HG03196 (cell line): ENCODE data around the gene IFIT1B.
"Not testable (repeated sequence)": the region's sequence is repeated elsewhere in the genome, so short reads cannot be mapped to it uniquely, and the experiment has no call there.

Experiments
- ATAC-seq: cut with Tn5 transposase; IDR thresholded peaks from one replicate; pipeline ENCODE4 v1.9.1; 2021; ENCODE audit not compliant: unreplicated experiment

Gene IFIT1B

GRCh38 chr10:89377705-89378637 lies at the start of gene IFIT1B:
Gene IFIT1B (plus strand): TSS chr10:89378056. CDS start chr10:89378136, 80 bp downstream.
- ATAC-seq, result no peak

DNA sequence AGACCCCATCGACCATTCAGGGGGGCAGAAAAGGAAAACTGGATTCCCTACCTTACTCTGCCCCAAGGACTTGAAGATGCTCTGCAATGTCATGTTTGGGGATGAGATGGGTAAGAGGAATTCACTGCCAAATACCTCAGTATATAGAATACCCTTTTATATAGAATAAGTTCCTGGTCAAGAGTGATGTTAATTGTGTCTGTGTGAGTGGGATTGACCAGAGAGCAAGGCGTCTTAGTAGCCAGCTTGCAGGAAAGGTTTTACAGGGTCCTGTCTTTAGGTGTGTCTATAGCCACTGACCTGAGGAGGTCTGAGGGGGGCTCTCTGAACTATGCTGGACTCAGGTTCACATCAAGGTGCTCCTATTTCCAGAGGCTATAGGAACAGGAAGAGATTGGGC lies 48.7 kb upstream of the IFIT1B start:
- ATAC-seq, result no peak

- not testable (repeated sequence) for ATAC-seq
These were observed 47.8 kb upstream of the IFIT1B start for GRCh38 chr10:89330014-89330413.

DNA sequence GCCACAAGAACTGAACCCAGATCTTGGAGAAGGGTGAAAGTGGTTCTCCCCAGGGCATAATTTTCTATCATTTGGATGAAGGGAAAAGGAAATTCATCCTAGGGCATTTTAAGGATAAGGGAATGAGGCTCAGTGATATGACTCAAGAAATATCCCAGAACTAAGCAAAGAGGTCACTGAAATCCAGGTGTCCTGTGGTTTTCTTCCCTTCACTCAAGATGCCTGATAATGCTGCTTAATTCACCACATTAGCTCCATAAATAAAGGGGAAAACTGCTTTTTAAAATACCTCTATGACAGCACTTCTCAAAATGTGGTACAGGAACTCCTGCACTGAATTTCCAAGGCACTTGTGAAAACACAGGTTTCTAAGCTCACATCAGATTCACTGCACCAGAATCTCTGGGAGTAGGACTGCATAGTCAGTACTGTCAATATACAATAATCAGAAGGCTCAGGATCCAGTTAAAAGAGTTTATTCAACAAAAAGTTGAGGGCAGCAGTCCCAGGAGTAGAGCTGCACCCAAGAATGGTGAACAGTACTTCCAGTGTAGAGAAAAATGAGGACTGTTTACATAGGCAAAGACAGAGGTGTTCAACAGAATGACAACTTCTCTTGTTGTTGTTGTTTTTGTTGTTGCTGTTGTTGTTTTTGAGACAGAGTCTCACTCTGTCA lies 47.2 kb upstream of the IFIT1B start:
- ATAC-seq, result no peak

DNA sequence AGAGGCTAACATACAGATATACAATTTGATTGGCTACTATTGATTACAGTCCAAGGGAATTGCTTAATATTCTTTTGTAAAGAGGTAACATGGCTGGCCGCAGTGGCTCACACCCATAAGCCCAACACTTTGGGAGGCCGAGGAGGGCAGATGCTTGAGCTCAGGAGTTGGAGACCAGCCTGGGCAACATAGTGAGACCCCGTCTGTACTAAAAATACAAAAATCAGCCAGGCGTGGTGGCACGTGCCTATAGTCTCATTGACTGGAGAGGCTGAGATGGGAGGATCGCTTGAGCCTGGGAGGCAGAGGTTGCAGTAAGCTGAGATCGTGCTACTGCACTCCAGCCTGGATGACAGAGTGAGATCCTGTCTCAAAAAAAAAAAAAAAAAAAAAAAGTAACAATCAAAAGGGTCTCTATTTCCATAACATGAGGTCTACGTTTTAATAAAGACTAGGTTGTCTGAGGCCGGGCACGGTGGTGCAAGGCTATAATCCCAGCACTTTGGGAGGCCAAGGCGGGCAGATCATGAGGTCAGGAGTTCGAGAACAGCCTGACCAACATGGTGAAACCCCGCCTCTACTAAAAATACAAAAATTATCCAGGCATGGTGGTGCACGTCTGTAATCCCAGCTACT lies 46.3 kb upstream of the IFIT1B start:
- not testable (repeated sequence) for ATAC-seq

DNA sequence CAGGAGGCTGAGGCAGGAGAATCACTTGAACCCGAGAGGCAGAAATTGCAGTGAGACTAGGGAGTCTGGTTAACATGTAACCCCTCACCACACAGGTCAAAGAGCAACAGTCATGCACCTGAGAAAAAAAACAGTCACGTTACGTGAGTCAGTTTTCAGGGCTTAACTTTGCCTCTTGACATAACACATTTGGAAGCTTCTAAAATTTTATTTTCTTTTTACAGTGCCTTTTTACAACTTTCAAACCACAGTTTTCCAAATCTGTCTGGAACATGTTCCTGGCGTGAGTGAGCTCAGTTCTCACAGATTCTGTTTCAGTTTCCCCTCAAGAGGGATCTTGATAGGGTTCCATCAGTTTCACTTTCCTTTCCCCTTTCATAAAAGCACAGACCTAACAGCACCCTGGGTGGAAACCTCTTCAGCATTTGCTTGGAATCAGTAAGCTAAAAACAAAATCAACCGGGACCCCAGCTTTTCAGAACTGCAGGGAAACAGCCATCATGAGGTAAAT lies 45.7 kb upstream of the IFIT1B start:
- ATAC-seq, result peak; percentile 39

DNA sequence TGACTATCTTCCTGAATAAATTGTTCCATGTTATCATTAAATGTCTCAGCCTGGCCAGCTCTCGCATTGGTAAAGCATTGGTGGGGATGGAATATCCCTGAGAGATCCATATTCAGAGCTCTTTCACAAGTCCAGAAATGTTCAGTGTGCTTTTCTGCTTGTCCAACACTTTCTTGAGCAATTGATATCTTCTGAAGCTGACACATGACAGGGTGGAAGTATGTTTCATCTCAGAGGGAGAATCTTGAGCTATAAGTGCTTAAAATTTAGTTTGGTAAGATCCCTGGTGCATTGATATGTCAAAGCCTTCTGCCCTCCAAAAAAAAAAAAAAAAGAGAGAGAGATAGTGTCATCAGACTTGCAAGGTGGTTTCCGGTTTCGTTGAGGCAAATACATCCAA lies 42.6 kb upstream of the IFIT1B start:
- ATAC-seq, result no peak

DNA sequence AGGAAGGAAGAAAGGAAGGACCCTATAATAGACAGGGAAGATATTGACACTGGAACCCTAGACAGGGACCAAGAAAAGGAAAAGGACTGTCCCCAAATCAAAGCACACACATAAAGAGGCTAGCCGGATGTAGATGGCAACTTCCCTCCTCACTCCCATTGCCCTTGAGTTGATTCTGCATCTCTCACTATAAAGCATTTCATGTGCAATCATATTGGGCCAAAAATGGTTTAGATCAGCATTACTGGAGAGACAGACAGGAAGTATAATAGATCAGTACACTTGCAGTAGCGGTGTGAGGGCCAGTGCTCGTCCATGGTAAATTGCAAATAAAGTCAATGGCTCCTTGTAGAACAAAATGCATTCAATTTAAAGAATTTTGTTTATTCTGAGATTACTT lies 41.6 kb upstream of the IFIT1B start:
- no peak for ATAC-seq

- ATAC-seq, result no peak
These were observed 40.4 kb upstream of the IFIT1B start for GRCh38 chr10:89337484-89337883.

GRCh38 chr10:89338713-89339112 lies 39.1 kb upstream of the IFIT1B start:
- no peak for ATAC-seq

- ATAC-seq, result no peak
These were observed 38.0 kb upstream of the IFIT1B start for GRCh38 chr10:89339875-89340274.

- no peak for ATAC-seq
These were observed 36.2 kb upstream of the IFIT1B start for GRCh38 chr10:89341649-89342048.

GRCh38 chr10:89342206-89342958 lies 35.5 kb upstream of the IFIT1B start:
- no peak for ATAC-seq

DNA sequence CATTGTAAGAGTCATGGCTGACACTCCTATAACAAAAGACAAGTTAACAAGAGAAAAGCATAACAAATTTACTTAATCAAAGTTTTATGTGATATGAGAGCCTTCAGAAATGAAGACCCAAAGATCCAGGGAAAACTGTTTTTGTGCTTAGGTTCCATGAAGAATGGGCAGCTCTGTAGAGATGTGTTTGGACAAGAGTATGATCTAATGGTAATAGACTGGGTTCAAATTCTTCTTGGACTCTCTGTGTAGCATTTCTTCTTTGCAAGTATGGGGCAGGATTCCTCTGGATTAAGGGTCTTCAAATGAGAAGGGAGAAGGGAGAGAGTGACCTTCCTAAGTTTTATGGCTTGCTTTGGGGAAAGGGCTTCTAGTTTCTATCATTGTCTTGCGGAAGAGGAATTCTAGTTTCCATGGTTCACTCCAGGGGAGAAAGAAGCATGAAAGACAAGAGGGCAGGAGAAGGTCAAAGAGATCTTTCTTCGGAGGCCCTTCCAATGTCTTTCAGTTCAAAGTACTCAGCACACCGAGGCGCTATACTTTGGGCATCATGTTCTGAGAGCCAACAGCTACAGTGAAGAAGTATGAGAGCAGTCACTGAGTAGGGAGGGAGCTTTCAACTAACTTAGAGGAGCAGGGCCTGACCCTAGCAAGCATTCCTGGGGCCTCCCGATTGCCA lies 34.6 kb upstream of the IFIT1B start:
- no peak for ATAC-seq

DNA sequence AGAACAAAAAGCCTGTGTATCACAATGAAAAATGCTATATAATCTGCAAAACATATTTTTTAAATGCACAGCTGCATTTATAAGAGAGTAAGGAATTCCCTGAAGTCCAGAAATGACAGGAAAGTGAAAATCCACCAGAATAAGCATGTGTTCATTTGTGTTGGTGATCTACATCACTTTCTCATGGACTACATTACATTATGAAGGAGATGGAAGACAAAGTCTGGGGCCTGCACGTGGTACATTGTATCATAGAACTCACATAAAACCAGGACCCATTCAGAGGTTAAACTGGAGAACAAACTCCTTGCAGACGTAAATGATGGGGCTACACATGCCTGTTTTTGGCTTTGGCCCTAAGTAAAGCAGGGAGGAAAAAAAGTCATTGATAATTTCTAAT lies 33.7 kb upstream of the IFIT1B start:
- no peak for ATAC-seq

DNA sequence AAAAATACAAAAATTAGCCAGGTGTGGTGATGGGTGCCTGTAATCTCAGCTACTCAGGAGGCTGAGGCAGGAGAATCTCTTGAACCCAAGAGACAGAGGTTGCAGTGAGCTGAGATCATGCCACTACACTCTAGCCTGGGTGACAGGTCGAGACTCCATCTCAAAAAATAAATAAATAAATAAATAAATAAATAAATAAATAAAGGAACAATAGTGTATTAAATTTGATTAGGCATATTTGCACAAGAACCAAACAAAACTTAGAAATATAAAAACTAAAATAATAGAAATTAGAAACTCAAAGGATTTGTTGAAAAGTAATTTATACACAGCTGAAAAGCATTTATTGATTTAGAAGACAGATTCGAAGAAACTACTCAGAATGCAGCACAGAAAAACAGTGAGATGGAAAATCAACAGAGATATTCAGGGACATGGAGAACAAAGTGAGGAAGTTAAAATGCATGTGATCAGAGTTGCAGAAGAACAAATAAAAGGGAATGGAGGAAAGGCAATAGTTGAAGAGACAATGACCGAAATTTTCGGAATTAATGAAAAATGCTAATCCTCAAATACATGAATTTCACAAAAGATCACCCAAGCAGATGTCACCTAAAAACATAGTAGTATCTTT lies 32.4 kb upstream of the IFIT1B start:
- no peak for ATAC-seq

GRCh38 chr10:89346405-89347254 lies 31.2 kb upstream of the IFIT1B start:
- no peak for ATAC-seq

- ATAC-seq, result no peak
These were observed 30.0 kb upstream of the IFIT1B start for GRCh38 chr10:89347701-89348457.
